Measurements from ENCODE around the gene GATA5. TPM values are rescaled to one million over a fixed set of nuclear protein-coding genes. Genes with fewer than 3 reads are reported as not detected.
"Not testable (repeated sequence)": the region's sequence is repeated elsewhere in the genome, so short reads cannot be mapped to it uniquely, and the experiment has no call there.

Gene GATA5
- total RNA-seq, 1 donor from 2014 or later: not detected

GRCh38 chr20:62504323-62504722 is 28.5 kb upstream of the GATA5 start:
- DNase-seq: no peak

- no peak for DNase-seq
Observed at GRCh38 chr20:62503401-62504178, 27.8 kb upstream of the GATA5 start.

DNA sequence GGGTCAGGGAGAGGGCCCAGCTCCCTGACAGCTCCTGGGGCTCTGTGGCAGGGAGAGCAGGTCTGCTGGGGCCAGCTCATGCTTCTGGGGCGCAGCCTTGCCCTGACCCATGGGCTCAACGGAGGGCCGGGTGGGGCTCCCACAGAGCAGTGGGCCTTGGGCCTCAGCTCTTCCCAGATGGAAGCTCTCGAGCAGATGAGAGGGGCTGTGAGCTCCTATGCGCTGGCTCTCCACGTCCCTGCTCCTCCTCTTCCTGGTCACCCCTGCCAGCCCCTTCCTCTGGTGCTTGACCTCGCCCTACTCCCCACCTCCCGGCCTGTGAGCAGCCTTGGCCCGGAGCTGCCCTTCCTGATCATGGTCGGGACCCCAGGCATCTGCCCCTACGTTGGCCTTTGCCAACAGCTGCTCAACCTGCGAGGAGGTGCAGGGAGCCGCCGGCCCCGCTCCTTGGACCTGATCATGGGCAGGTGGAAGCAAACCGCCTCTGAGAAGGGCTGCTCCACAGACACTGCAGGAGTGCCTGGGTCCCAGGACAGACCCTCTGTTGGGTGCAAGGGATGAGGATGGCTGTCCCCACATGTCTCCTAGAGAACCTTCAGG is 26.8 kb upstream of the GATA5 start:
- DNase-seq: no peak

- no peak for DNase-seq
Observed at GRCh38 chr20:62501801-62502495, 26.2 kb upstream of the GATA5 start.

DNA sequence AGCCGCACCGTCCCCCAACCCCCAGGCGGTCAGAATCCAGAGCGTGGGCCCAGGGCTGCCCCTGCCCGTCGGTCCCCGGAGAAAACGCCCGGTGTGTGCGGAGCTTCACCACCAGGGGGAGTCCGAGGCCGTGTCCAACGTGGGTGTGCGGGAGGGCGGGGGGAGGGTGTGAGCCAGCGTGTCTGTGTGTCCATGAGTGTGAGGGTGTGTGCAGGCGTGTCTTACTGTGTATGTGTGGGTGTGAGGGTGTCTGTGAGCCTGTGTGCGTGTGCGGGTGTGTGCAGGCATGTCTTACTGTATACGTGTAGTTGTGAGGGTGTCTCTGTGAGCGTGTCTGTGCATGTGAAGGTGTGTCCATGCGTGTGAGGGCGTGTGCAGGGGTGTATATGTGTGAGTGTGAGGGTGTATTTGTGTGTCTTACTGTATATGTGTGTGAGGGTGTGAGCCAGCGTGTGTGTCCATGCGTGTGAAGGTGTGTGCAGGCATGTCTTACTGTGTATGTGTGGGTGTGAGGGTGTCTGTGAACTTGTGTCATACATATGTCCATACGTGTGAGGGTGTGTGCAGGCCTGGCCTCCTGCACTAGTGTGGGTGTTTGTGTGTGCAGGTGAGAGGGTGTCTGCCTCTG is 24.6 kb upstream of the GATA5 start:
- no peak for DNase-seq

DNA sequence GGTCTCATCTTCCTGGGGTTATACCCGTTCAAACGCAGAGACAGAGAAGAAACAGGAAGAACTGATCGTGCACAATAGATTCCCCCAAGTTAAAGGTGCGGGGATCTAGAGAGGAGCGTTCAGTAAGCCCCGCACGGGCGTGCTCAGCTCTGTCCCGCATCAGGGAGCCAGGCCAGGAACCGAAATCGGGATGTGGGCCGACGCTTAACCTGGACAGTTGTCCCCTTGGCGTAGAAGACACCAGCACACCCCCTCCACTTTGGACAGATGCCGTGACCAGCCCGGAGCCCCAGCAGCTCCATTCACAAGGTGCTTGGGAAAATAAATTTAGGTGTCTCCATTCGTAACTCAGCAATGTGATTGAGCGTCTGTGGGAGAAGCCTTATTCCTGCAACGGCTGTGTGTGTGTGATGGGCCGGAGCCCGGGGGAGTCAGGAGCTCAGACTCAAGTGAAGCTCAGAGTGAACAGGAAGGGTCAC is 24.0 kb upstream of the GATA5 start:
- no peak for DNase-seq

GRCh38 chr20:62498874-62499273 is 23.1 kb upstream of the GATA5 start:
- no peak for DNase-seq

DNA sequence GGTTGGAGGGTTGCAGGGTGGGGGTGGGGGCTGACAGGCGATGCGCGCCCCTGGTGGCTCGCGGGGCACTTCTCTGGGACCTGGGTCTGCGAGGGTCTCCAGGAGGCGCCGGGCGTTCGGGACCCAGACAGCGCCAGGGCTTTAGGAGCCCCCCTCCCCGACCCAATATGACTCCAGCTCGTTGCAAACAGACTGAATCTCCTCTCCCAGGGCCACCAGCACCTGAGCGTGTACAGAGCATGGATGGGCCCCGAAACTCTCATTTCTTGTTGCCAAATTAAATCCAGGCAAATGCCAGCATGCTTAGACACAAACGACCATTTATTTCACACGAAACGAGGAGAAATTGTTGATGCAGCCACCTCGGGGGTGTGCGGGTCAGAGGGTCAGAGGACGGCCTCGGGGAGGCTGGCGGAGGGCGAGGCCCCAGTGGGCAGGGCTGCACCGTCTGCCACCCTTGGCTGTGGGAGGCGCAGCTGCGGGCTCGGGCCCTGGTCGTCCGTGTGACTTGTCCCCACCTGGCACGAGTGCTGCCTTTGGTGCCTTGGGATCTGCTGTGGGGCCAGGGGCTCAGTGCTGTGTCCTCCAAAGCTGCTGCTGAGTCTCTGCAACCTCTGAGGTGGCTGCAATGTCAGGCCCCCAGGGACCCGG is 20.9 kb upstream of the GATA5 start:
- no peak for DNase-seq

DNA sequence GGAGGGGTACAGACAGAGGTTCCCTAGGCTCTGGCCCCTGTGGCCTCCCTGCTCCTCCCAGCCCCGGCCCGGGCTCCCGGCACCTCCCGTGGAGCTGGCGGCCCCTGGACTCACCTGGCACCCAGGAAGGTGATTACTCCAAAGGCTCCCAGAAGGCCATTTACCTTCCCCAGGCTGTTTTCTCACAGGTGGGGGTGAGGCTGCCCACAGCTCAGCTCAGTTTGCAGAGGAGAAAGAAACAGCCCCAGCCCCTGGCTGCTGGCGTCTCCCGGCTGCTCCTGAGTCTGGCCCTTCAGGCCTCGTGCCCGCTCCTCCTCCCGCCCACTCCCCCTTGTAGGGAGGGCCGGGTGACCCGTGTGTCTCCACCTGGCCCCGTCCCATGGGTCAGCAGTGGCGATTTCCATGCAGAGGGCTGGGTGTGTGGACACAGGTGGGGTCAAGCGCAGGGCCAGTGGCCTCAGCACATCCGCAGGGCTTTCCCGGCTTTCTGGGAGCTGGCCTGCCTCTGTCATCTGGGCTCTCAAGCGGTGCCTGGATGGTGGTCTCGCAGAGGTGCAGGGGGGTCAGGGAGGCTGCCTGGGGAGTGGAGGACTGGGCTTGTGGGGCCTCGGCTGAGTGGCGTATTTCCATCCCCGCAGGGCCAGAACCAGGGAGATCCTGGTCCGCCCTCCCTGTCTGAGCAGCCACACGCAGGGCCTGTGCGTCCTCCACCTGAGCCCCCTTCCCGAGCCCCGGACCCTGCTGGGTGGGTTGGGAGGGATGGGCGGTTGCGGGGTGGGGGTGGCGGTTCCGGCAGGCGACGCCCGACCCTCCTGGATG is 20.2 kb upstream of the GATA5 start:
- no peak for DNase-seq

- no peak for DNase-seq
Observed at GRCh38 chr20:62494980-62495748, 19.4 kb upstream of the GATA5 start.

GRCh38 chr20:62494537-62494936 is 18.7 kb upstream of the GATA5 start:
- no peak for DNase-seq

DNA sequence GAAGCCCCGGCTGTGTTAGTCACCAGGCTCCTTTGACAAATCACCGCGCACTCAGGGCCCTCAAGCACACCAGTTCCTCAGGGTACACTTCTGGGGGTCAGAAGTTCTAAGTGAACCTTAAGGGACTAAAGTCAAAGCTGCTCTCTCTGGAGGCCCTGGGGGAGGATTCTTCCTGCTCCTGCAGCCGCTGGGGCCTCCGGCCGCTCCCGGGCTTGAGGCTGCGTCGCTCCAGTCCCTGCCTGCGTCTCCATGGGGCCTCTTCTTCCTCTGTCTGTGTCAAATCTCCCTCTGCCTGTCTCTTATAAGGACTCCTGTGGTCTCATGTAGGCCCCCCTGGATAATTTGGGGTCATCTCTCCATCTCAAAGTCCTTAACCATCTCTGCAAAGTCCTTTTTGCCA is 18.1 kb upstream of the GATA5 start:
- DNase-seq: no peak

DNA sequence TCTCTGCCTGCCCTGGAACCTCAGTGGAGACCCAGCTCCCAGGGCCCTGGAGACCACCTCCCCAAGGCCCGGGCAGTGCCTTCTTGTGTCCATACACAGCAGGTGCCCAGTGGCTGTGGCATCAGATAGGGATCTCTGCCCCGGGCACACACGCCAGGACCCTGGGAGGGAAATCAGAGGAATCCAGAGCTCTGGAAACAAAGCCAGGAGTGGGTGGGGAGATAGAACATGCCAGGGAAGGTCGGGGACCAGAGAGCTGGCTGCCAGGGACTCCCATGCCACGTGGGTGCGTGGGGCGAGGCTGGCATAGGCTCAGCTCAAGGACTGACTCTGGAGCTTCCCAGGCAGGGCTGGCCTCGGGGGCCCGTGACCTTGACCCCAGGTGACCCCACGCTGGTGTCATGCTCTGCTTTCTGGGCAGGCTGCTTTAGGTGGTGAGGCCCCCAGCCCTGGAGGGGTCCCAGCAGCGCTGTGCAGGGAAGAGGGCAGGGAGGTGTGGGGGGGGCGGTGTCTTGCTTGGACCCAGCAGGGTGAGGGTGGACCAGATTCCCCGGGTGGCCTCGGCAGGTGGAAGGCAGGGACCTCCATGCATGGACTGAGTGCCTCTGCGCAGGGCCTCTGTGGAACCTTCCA is 17.6 kb upstream of the GATA5 start:
- DNase-seq: no peak

GRCh38 chr20:62492711-62493110 is 16.9 kb upstream of the GATA5 start:
- no peak for DNase-seq

- not testable (repeated sequence) for DNase-seq
Observed at GRCh38 chr20:62490783-62491182, 15.0 kb upstream of the GATA5 start.

DNA sequence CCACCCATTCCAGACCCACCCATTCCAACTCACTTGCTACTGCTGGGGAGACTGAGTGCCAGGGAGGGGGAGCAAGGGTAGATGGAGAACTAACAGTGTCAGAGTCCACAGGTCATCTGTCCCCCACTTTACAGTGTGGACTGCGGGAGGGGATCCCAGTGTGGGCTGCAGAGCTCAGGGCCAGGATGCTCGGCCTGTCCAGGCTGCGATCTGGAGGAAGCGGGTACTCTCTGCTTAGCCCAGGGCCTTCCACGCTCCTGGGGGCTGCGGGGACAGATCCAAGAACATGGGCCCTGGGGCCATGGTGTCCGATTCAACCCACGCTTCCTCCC is 14.1 kb upstream of the GATA5 start:
- no peak for DNase-seq

DNA sequence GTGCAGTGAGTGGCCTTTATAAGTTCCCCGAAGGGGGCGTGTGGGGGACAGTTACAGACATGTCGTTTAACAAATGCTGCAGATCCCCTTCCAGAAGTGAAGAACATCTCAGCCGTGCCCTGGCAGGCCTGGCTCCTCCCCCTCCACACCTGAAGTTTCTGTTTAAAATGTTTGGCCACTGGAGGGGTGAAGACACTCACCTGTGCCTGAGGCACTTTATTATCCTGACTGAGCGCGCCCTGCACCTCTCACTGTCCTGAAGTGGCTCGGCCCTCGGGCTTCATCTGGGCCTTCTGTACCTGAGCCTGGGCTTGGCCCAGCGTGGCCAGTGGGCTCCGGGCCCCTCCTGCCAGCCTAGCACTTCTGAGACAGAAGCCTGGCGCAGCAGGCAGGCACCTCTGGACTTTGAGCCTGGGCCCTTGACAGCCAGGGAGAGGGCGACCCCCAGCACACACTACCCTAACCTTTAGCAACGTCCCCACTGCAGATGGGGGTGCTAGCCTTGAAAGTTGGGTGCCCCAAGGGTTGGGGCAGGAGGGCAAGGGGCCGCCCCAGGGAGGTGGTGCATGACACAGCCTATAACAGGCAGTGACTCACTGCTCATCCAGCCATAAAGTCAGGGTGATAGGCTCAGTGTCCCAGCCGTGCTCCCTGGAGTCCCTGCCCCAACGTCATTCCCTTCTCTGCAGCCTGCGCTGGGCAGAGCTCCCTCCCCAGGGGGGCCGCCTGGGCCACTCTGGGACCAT is 13.6 kb upstream of the GATA5 start:
- DNase-seq: no peak

DNA sequence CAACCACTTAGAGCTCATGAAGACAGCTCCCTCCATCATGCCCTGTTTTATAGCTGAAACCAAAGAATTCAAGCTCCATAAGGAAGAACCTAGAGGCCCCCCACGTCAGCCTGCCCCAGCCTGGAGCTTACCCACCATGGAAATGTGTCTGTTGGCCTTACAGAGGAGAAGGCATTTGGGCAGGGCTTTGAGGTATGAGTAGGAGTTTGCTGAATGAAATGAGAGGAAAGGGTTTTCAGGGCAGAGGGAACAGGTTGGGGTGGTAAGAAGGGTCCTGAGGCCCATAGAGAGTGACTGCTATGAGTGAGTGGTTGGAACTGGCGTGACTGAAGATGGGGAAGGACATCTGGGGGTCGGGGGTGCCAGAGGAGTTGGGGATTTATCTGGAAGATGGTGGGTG is 12.7 kb upstream of the GATA5 start:
- DNase-seq: no peak

GRCh38 chr20:62487561-62488354 is 12.0 kb upstream of the GATA5 start:
- DNase-seq: no peak
